Skeletal muscle satellite cell (primary cell): ENCODE measurements around the gene KANSL2.

Source experiments
- H3K27me3 ChIP-seq: 2 replicates; pipeline ENCODE4 v1.7.0; 2013; ENCODE audit warnings: low read length; ENCODE audit not compliant: control insufficient read depth, insufficient read depth
- H3K36me3 ChIP-seq: 2 replicates; pipeline ENCODE4 v1.7.0; 2013; ENCODE audit warnings: mild to moderate bottlenecking, control low read depth, low read length; ENCODE audit not compliant: insufficient read depth
- H3K4me1 ChIP-seq: 2 replicates; pipeline ENCODE4 v1.7.0; 2013; ENCODE audit warnings: low read length; ENCODE audit not compliant: control insufficient read depth, insufficient read depth
- H3K4me2 ChIP-seq: 2 replicates; pipeline ENCODE4 v1.7.0; 2013; ENCODE audit warnings: mild to moderate bottlenecking, low read length
- H3K4me3 ChIP-seq: 2 replicates; pipeline ENCODE4 v1.7.0; 2013; ENCODE audit warnings: low read length
- H3K9ac ChIP-seq: 2 replicates; pipeline ENCODE4 v1.7.0; 2013; ENCODE audit warnings: mild to moderate bottlenecking, low read depth, low read length, moderate library complexity
- H3K9me3 ChIP-seq: replicated peaks from 2 replicates; pipeline ENCODE4 v1.7.0; 2013; ENCODE audit warnings: mild to moderate bottlenecking, control low read depth, low read length

KANSL2 gene

GRCh38 chr12:48695859-48696258 is 13.8 kb upstream of the KANSL2 start:
- peaks cover 61% of the 10 kb centered on the region for H3K36me3 ChIP-seq

GRCh38 chr12:48694038-48694437 is 12.0 kb upstream of the KANSL2 start:
- Histone ChIP-seq H3K9ac (no peak overlapping the region), H3K4me3 (no peak overlapping the region), H3K36me3 (peaks cover 58% of the 10 kb centered on the region), H3K4me2 (no peak overlapping the region), H3K4me1 (no peaks in the 10 kb centered on the region), H3K27me3 (no peaks in the 10 kb centered on the region), H3K9me3 (no peaks in the 10 kb centered on the region)

More at GRCh38 chr12:48695859-48696258, 13.8 kb upstream of the KANSL2 start:
- H3K4me3 ChIP-seq, result no peak overlapping the region
- no peaks in the 10 kb centered on the region for H3K4me1 ChIP-seq
- no peaks in the 10 kb centered on the region for H3K9me3 ChIP-seq
- no peaks in the 10 kb centered on the region for H3K27me3 ChIP-seq
- H3K4me2 ChIP-seq, result no peak overlapping the region
- H3K9ac ChIP-seq, result no peak overlapping the region

DNA sequence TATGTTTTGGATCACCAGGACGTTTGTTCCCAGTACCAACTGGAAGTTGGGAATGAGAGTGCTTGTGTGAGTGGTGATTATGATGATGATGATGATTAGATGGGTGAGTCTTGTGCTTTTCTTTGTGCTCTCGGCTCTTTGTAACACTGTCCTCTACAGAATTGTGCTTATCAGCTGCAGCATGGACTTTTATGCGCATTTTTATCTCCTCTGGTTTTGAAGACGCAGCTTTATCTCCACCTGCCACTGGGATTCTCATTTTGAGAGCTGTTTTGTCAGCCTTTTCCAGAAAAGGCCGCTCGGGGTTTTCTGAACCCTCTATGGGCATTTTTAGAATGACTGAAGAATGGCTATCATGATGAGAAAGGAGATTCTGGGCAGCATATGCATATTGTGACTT is 11.5 kb upstream of the KANSL2 start:
- H3K36me3 ChIP-seq, result peaks cover 60% of the 10 kb centered on the region
- no peaks in the 10 kb centered on the region for H3K27me3 ChIP-seq
- H3K9ac ChIP-seq, result no peak overlapping the region
- H3K4me2 ChIP-seq, result no peak overlapping the region
- H3K4me3 ChIP-seq, result no peak overlapping the region
- no peaks in the 10 kb centered on the region for H3K9me3 ChIP-seq
- no peaks in the 10 kb centered on the region for H3K4me1 ChIP-seq

DNA sequence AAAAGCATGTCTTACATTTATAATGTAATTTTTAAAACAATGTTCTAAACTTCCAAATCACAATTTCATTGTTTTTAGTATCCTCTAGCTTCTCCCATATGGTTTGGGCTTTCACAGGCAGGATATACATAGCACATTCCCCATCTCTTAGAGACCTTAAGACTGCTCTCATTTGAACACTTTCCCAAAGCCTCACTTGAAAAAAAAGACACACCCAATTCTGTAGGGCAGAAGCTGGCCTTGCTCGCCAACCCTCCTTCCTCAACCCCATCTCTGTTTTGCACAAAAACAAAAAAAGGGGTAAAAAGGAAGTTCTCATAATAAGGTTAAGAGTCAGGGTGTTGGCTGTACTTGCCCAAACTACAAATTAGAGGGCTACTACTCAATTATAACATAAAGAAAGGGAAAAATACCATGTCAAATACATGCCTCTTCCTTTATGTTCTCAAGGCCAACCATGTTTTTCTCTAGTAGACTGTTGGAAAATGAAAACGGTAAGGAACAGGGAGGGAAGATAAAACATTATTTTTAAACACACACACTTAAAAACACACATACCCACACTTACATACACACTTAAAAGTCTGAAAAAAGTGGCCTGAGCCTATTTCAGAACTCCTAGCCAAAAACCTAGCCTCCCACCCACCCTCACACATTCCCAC is 9.9 kb upstream of the KANSL2 start:
- no peaks in the 10 kb centered on the region for H3K4me1 ChIP-seq
- no peak overlapping the region for H3K4me3 ChIP-seq
- H3K9ac ChIP-seq, result no peak overlapping the region
- no peaks in the 10 kb centered on the region for H3K9me3 ChIP-seq
- H3K4me2 ChIP-seq, result no peak overlapping the region
- H3K36me3 ChIP-seq, result peaks cover 61% of the 10 kb centered on the region
- no peaks in the 10 kb centered on the region for H3K27me3 ChIP-seq

DNA sequence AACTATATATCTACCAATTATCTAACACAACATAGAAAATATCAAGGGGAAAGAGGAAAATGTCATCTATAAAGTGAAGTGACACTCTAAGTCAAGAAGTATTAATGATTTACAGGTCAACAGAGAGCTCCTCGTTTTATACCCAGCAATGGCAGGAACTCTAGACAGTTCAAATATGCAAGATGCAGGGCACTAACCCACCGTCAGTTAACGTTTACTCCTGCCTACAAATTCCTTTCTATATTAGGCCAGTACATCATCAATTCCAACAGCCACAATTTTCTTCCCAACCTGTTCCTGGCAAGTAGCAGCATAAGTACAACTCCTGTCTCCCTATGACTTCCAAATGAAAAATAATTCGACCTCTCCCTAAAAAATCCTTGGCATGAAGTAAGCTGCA is 9.0 kb upstream of the KANSL2 start:
- Histone ChIP-seq H3K4me1 (no peaks in the 10 kb centered on the region), H3K4me3 (no peak overlapping the region), H3K9me3 (no peaks in the 10 kb centered on the region), H3K36me3 (peaks cover 60% of the 10 kb centered on the region), H3K9ac (no peak overlapping the region), H3K4me2 (no peak overlapping the region), H3K27me3 (no peaks in the 10 kb centered on the region)

- Histone ChIP-seq H3K4me3 (no peak overlapping the region), H3K27me3 (no peaks in the 10 kb centered on the region), H3K36me3 (peaks cover 54% of the 10 kb centered on the region), H3K9me3 (no peaks in the 10 kb centered on the region), H3K9ac (no peak overlapping the region), H3K4me2 (no peak overlapping the region), H3K4me1 (no peaks in the 10 kb centered on the region)
Measured at GRCh38 chr12:48690436-48690835, 8.4 kb upstream of the KANSL2 start.

DNA sequence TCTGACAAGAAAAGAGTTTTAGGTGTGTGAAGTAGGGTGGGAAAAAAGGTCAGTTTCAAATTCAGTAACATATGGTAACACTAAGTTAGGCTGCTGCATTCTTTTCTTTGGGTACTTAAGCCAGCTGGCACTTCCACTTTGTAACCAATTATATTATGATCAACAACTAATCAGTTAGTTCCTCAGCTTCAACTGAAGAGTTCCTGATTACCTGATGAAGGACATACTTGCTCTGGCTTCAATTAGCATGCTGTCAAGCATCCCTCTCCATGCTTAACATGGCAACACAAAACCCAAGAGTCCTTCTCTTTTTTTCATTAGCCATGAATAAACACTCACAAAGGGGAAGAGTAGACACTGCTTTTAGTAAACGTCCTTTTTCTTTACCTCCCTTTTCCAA is 6.8 kb upstream of the KANSL2 start:
- Histone ChIP-seq H3K36me3 (peaks cover 40% of the 10 kb centered on the region), H3K4me1 (no peaks in the 10 kb centered on the region), H3K9me3 (no peaks in the 10 kb centered on the region), H3K4me2 (no peak overlapping the region), H3K27me3 (no peaks in the 10 kb centered on the region), H3K4me3 (no peak overlapping the region), H3K9ac (no peak overlapping the region)

GRCh38 chr12:48687592-48687991 is 5.6 kb upstream of the KANSL2 start:
- no peaks in the 10 kb centered on the region for H3K27me3 ChIP-seq
- H3K4me2 ChIP-seq, result no peak overlapping the region
- H3K9me3 ChIP-seq, result no peaks in the 10 kb centered on the region
- no peak overlapping the region for H3K9ac ChIP-seq
- H3K4me3 ChIP-seq, result no peak overlapping the region
- H3K36me3 ChIP-seq, result peaks cover 28% of the 10 kb centered on the region
- H3K4me1 ChIP-seq, result no peaks in the 10 kb centered on the region

- H3K9me3 ChIP-seq, result no peaks in the 10 kb centered on the region
- H3K4me1 ChIP-seq, result no peaks in the 10 kb centered on the region
- H3K4me3 ChIP-seq, result no peak overlapping the region
- no peak overlapping the region for H3K4me2 ChIP-seq
- H3K36me3 ChIP-seq, result peaks cover 22% of the 10 kb centered on the region
- H3K27me3 ChIP-seq, result no peaks in the 10 kb centered on the region
- H3K9ac ChIP-seq, result no peak overlapping the region
Measured at GRCh38 chr12:48686615-48687334, 4.7 kb upstream of the KANSL2 start.

DNA sequence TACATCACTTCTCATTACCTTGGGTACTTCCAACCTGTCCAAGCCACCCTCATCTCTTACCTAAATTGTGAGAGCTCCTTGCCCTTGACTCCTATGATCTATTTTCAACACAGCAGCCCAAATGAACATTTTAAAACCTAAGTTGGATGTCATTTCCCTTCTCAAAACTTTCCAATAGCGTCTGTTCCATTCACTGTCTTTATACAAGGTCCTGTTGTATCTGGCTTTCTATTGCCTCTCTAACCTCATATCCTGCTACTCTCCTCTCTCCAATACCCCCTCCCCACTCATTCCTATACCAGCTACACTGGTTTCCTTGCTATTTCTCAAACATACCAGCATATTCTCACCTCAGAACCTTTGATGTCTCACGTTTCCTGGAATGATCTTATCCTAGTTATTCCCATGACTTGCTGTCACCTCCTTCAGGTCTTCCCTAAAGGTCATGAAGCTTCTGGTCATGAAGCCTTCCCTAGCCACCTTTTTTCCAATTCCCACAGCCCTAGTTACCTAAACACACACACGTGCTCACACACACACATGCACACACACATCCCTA is 4.1 kb upstream of the KANSL2 start:
- H3K9ac ChIP-seq, result no peak overlapping the region
- H3K4me2 ChIP-seq, result no peak overlapping the region
- no peaks in the 10 kb centered on the region for H3K9me3 ChIP-seq
- H3K4me3 ChIP-seq, result no peak overlapping the region
- H3K4me1 ChIP-seq, result no peaks in the 10 kb centered on the region
- H3K36me3 ChIP-seq, result peaks cover 16% of the 10 kb centered on the region
- no peaks in the 10 kb centered on the region for H3K27me3 ChIP-seq

- Histone ChIP-seq H3K9ac (no peak overlapping the region), H3K4me2 (no peak overlapping the region), H3K4me3 (no peak overlapping the region), H3K9me3 (no peaks in the 10 kb centered on the region), H3K27me3 (no peaks in the 10 kb centered on the region), H3K36me3 (peaks cover 21% of the 10 kb centered on the region), H3K4me1 (peaks cover 22% of the 10 kb centered on the region)
Measured at GRCh38 chr12:48683534-48683933, 1.5 kb upstream of the KANSL2 start.

- H3K4me1 ChIP-seq, result peaks cover 28% of the 10 kb centered on the region
- H3K4me3 ChIP-seq, result no peak overlapping the region
Measured at GRCh38 chr12:48682927-48683326, 889 bp upstream of the KANSL2 start.

More at GRCh38 chr12:48682927-48683326, 889 bp upstream of the KANSL2 start:
- H3K9me3 ChIP-seq, result no peaks in the 10 kb centered on the region
- peak overlapping the region; percentile 92 for H3K4me2 ChIP-seq
- H3K27me3 ChIP-seq, result no peaks in the 10 kb centered on the region
- H3K36me3 ChIP-seq, result peaks cover 23% of the 10 kb centered on the region
- no peak overlapping the region for H3K9ac ChIP-seq
